Nucleus accumbens (tissue), 56 donors: ENCODE results near the gene ZNF608.

Experiments
- DNase-seq, 56 donors: peaks; one replicate each; lab custom pipeline; 2025; lab: John Stamatoyannopoulos, UW

ZNF608 gene

GRCh38 chr5:124720593-124720992, 25.8 kb downstream of the ZNF608 start:
- no peak for DNase-seq

- no peak for DNase-seq
These were observed 27.1 kb downstream of the ZNF608 start for GRCh38 chr5:124719113-124719967.

GRCh38 chr5:124718380-124718789, 28.1 kb downstream of the ZNF608 start:
- DNase-seq: peak in 34 of 56 donors; percentile 9 to 82 (median 46)

- DNase-seq: no peak
These were observed 30.3 kb downstream of the ZNF608 start for GRCh38 chr5:124716169-124716568.

- DNase-seq: no peak
These were observed 31.5 kb downstream of the ZNF608 start for GRCh38 chr5:124714910-124715309.

GRCh38 chr5:124713595-124713994, 32.8 kb downstream of the ZNF608 start:
- no peak for DNase-seq

- DNase-seq: no peak
These were observed 33.6 kb downstream of the ZNF608 start for GRCh38 chr5:124712731-124713305.

GRCh38 chr5:124708086-124708485, 38.4 kb downstream of the ZNF608 start:
- DNase-seq: no peak

GRCh38 chr5:124707520-124707919, 38.9 kb downstream of the ZNF608 start:
- no peak for DNase-seq

- peak in 1 of 56 donors; percentile 23 for DNase-seq
These were observed 39.6 kb downstream of the ZNF608 start for GRCh38 chr5:124706729-124707361.

GRCh38 chr5:124706051-124706450, 40.4 kb downstream of the ZNF608 start:
- no peak for DNase-seq

- no peak for DNase-seq
These were observed 40.9 kb downstream of the ZNF608 start for GRCh38 chr5:124705577-124705976.

GRCh38 chr5:124704594-124705284, 41.7 kb downstream of the ZNF608 start:
- DNase-seq: peak in 8 of 56 donors; percentile 4 to 27 (median 18)

GRCh38 chr5:124703995-124704394, 42.4 kb downstream of the ZNF608 start:
- DNase-seq: no peak

GRCh38 chr5:124702525-124702924, 43.9 kb downstream of the ZNF608 start:
- DNase-seq: no peak

GRCh38 chr5:124701873-124702425, 44.5 kb downstream of the ZNF608 start:
- DNase-seq: no peak

- no peak for DNase-seq
These were observed 45.4 kb downstream of the ZNF608 start for GRCh38 chr5:124701016-124701415.

GRCh38 chr5:124700333-124700732, 46.1 kb downstream of the ZNF608 start:
- no peak for DNase-seq

GRCh38 chr5:124698770-124699169, 47.7 kb downstream of the ZNF608 start:
- no peak for DNase-seq

GRCh38 chr5:124697933-124698591, 48.4 kb downstream of the ZNF608 start:
- DNase-seq: peak in 1 of 56 donors; percentile 11
